HEK293 (cell line): Measurements from ENCODE around the gene DDR2.

Source experiments
- CTCF ChIA-PET: fragments of 350-600 bp; formaldehyde crosslinking; extraction: SDS; loops from one replicate; lab custom pipeline; 2021; ENCODE audit warnings: antibody characterized with exemption; lab: Yijun Ruan, JAX
- POLR2A ChIA-PET: fragments of 300-600 bp; formaldehyde crosslinking; extraction: SDS; loops from one replicate; lab custom pipeline; 2020; ENCODE audit warnings: antibody characterized with exemption, inconsistent platforms; lab: Yijun Ruan, JAX
- H3K27ac ChIP-seq: fragments of 200-500 bp; sonication (Bioruptor generic); 2 replicates; pipeline ENCODE4 v1.5.1; 2014; ENCODE audit warnings: low read depth, low read length, control low read depth, inconsistent platforms; ENCODE audit errors: extremely low read depth
- H3K36me3 ChIP-seq, 2 experiments: fragments of 200-500 bp in 1 of 2; sonication (Bioruptor generic) in 1 of 2; 1 replicate in 1 of 2; 2 replicates in 1 of 2; pipeline ENCODE4 v1.5.1; 2014 to 2017; ENCODE audit warnings: inconsistent platforms in 2 of 2, low read length in 2 of 2; ENCODE audit not compliant: control insufficient read depth in 2 of 2, insufficient read depth in 1 of 2
- H3K4me1 ChIP-seq: fragments of 200-500 bp; sonication (Bioruptor generic); 2 replicates; pipeline ENCODE4 v1.5.1; 2014; ENCODE audit warnings: mild to moderate bottlenecking, low read length, inconsistent platforms; ENCODE audit not compliant: control insufficient read depth, insufficient read depth
- H3K4me3 ChIP-seq: 2 replicates; pipeline ENCODE4 v1.5.1; 2011; ENCODE audit warnings: low read depth, mild to moderate bottlenecking, control low read depth, low read length, moderate library complexity
- H3K9me3 ChIP-seq: fragments of 200-500 bp; sonication (Bioruptor generic); 2 replicates; pipeline ENCODE4 v1.5.1; 2014; ENCODE audit warnings: low read depth, low read length, inconsistent platforms; ENCODE audit not compliant: control insufficient read depth, insufficient read depth
- BCL11A ChIP-seq: fragments of 450-650 bp; formaldehyde crosslinking; IDR thresholded peaks from 2 replicates; pipeline ENCODE4 v1.5.1; 2016; ENCODE audit warnings: low read depth, missing biosample characterization, missing genetic modification characterization
- GFI1B ChIP-seq: fragments of 450-650 bp; formaldehyde crosslinking; IDR thresholded peaks from 2 replicates; pipeline ENCODE4 v1.5.1; 2016; ENCODE audit warnings: missing biosample characterization, missing genetic modification characterization
- GLIS1 ChIP-seq: fragments of 450-650 bp; formaldehyde crosslinking; IDR thresholded peaks from 2 replicates; pipeline ENCODE4 v1.5.1; 2016; ENCODE audit warnings: missing biosample characterization, missing genetic modification characterization
- PRDM1 ChIP-seq: fragments of 450-650 bp; formaldehyde crosslinking; IDR thresholded peaks from 2 replicates; pipeline ENCODE4; 2016; ENCODE audit warnings: missing biosample characterization, missing genetic modification characterization
- SP3 ChIP-seq: fragments of 450-650 bp; formaldehyde crosslinking; IDR thresholded peaks from 2 replicates; pipeline ENCODE4 v1.5.1; 2016; ENCODE audit warnings: missing biosample characterization, missing genetic modification characterization
- SP7 ChIP-seq: fragments of 450-650 bp; formaldehyde crosslinking; IDR thresholded peaks from 2 replicates; pipeline ENCODE4 v1.5.1; 2016; ENCODE audit warnings: missing biosample characterization, missing genetic modification characterization
- YY2 ChIP-seq: fragments of 450-650 bp; formaldehyde crosslinking; IDR thresholded peaks from 2 replicates; pipeline ENCODE4 v1.5.1; 2016; ENCODE audit warnings: missing biosample characterization, missing genetic modification characterization
- ZBTB11 ChIP-seq: fragments of 450-650 bp; formaldehyde crosslinking; conservative IDR thresholded peaks from 2 replicates; pipeline ENCODE4 v1.5.1; 2016; ENCODE audit warnings: low read depth, missing biosample characterization, missing genetic modification characterization
- ZBTB21 ChIP-seq: fragments of 450-650 bp; formaldehyde crosslinking; IDR thresholded peaks from 2 replicates; pipeline ENCODE4 v1.5.1; 2017; ENCODE audit warnings: missing biosample characterization, missing genetic modification characterization
- ZBTB8A ChIP-seq: fragments of 450-650 bp; formaldehyde crosslinking; IDR thresholded peaks from 2 replicates; pipeline ENCODE4 v1.5.1; 2016; ENCODE audit warnings: missing biosample characterization, missing genetic modification characterization
- ZNF10 ChIP-seq: fragments of 450-650 bp; formaldehyde crosslinking; IDR thresholded peaks from 2 replicates; pipeline ENCODE4 v1.5.1; 2017; ENCODE audit warnings: missing biosample characterization, missing genetic modification characterization
- ZNF121 ChIP-seq: fragments of 450-650 bp; formaldehyde crosslinking; IDR thresholded peaks from 2 replicates; pipeline ENCODE4 v1.5.1; 2016; ENCODE audit warnings: missing biosample characterization, missing genetic modification characterization
- ZNF16 ChIP-seq: fragments of 450-650 bp; formaldehyde crosslinking; IDR thresholded peaks from 2 replicates; pipeline ENCODE4 v1.5.1; 2016; ENCODE audit warnings: low read depth, missing biosample characterization, missing genetic modification characterization
- ZNF211 ChIP-seq: fragments of 450-650 bp; formaldehyde crosslinking; IDR thresholded peaks from 2 replicates; pipeline ENCODE4 v1.5.1; 2016; ENCODE audit warnings: low read depth, missing biosample characterization, missing genetic modification characterization
- ZNF391 ChIP-seq: fragments of 450-650 bp; formaldehyde crosslinking; IDR thresholded peaks from 2 replicates; pipeline ENCODE4 v1.5.1; 2016; ENCODE audit warnings: low read depth, missing biosample characterization, missing genetic modification characterization, borderline replicate concordance
- ZNF416 ChIP-seq: fragments of 450-650 bp; formaldehyde crosslinking; IDR thresholded peaks from 2 replicates; pipeline ENCODE4 v1.5.1; 2016; ENCODE audit warnings: missing biosample characterization, missing genetic modification characterization
- ZNF501 ChIP-seq: fragments of 450-650 bp; formaldehyde crosslinking; IDR thresholded peaks from 2 replicates; pipeline ENCODE4 v1.5.1; 2016; ENCODE audit warnings: missing biosample characterization, missing genetic modification characterization
- ZNF514 ChIP-seq: fragments of 450-650 bp; formaldehyde crosslinking; IDR thresholded peaks from 2 replicates; pipeline ENCODE4 v1.5.1; 2016; ENCODE audit warnings: missing biosample characterization, missing genetic modification characterization
- ZNF518A ChIP-seq: fragments of 450-650 bp; formaldehyde crosslinking; conservative IDR thresholded peaks from 2 replicates; pipeline ENCODE4 v1.5.1; 2016; ENCODE audit warnings: low read depth, missing biosample characterization, missing genetic modification characterization
- ZNF544 ChIP-seq: fragments of 450-650 bp; formaldehyde crosslinking; IDR thresholded peaks from 2 replicates; pipeline ENCODE4 v1.5.0; 2017; ENCODE audit warnings: missing biosample characterization, missing genetic modification characterization
- ZNF571 ChIP-seq: fragments of 450-650 bp; formaldehyde crosslinking; IDR thresholded peaks from 2 replicates; pipeline ENCODE4 v1.5.0; 2017; ENCODE audit warnings: missing biosample characterization, missing genetic modification characterization
- ZNF660 ChIP-seq: fragments of 450-650 bp; IDR thresholded peaks from 2 replicates; pipeline ENCODE4 v1.5.1; 2018; ENCODE audit warnings: missing biosample characterization, mild to moderate bottlenecking, missing genetic modification characterization
- ZNF677 ChIP-seq: fragments of 450-650 bp; IDR thresholded peaks from 2 replicates; pipeline ENCODE4 v1.5.0; 2018; ENCODE audit warnings: missing biosample characterization, mild to moderate bottlenecking, missing genetic modification characterization, moderate library complexity
- ZNF843 ChIP-seq: fragments of 450-650 bp; formaldehyde crosslinking; IDR thresholded peaks from 2 replicates; pipeline ENCODE4 v1.5.1; 2016; ENCODE audit warnings: missing biosample characterization, missing genetic modification characterization
- ZSCAN16 ChIP-seq: fragments of 450-650 bp; formaldehyde crosslinking; IDR thresholded peaks from 2 replicates; pipeline ENCODE4 v1.5.1; 2016; ENCODE audit warnings: missing biosample characterization, missing genetic modification characterization

DDR2 gene

GRCh38 chr1:162587761-162588260 is 44.5 kb upstream of the DDR2 start:
- TF ChIP-seq ZNF677 (tag by site-specific recombination) (no peak), SP7 (tag by site-specific recombination) (no peak), ZNF391 (tag by site-specific recombination) (no peak), ZNF571 (no peak), ZSCAN16 (tag by site-specific recombination) (no peak)
- no peak overlapping the region for H3K27ac ChIP-seq
- CTCF ChIA-PET = interaction anchor here (0.8 to 1.5 kb wide), 2 partner anchors 26 to 212 kb away, joined by 3 to 4 read pairs; no protein-coding TSS in a partner anchor
- POLR2A ChIA-PET = no interaction called here
- no peak overlapping the region for H3K4me3 ChIP-seq
- no peaks in the 10 kb centered on the region for H3K4me1 ChIP-seq
- no peaks in the 10 kb centered on the region for H3K9me3 ChIP-seq
- H3K36me3 ChIP-seq = peaks cover 30 to 66% of the 10 kb centered on the region in 2 experiments; a peak in 2 of 3 replicates

- POLR2A ChIA-PET = no interaction called here
- Histone ChIP-seq H3K27ac (no peak overlapping the region), H3K4me1 (no peaks in the 10 kb centered on the region)
Observed at GRCh38 chr1:162590101-162590500, 42.2 kb upstream of the DDR2 start.

More at GRCh38 chr1:162590101-162590500, 42.2 kb upstream of the DDR2 start:
- CTCF ChIA-PET = interaction anchor here (0.7 kb wide), 2 partner anchors 23 to 27 kb away, joined by 3 read pairs; no protein-coding TSS in a partner anchor
- Histone ChIP-seq H3K4me3 (no peak overlapping the region), H3K36me3 (peaks cover 27 to 75% of the 10 kb centered on the region in 2 experiments; a peak in 2 of 3 replicates), H3K9me3 (no peaks in the 10 kb centered on the region)
- TF ChIP-seq ZNF211 (tag by site-specific recombination) (no peak), BCL11A (tag by site-specific recombination) (no peak), ZNF843 (tag by site-specific recombination) (no peak), ZBTB11 (tag by site-specific recombination) (no peak), ZNF518A (tag by site-specific recombination) (no peak), GLIS1 (tag by site-specific recombination) (no peak), ZNF10 (tag by site-specific recombination) (no peak), ZNF514 (tag by site-specific recombination) (no peak), YY2 (tag by site-specific recombination) (no peak), ZBTB8A (tag by site-specific recombination) (no peak), PRDM1 (no peak), ZBTB21 (tag by site-specific recombination) (no peak), ZNF121 (tag by site-specific recombination) (no peak), SP3 (tag by site-specific recombination) (no peak), ZNF660 (tag by site-specific recombination) (no peak), GFI1B (tag by site-specific recombination) (no peak), ZNF544 (tag by site-specific recombination) (no peak), ZNF501 (tag by site-specific recombination) (no peak), ZNF16 (no peak), ZNF416 (tag by site-specific recombination) (no peak)
